ENCODE results near the gene DCDC2C.

DCDC2C gene

DNA sequence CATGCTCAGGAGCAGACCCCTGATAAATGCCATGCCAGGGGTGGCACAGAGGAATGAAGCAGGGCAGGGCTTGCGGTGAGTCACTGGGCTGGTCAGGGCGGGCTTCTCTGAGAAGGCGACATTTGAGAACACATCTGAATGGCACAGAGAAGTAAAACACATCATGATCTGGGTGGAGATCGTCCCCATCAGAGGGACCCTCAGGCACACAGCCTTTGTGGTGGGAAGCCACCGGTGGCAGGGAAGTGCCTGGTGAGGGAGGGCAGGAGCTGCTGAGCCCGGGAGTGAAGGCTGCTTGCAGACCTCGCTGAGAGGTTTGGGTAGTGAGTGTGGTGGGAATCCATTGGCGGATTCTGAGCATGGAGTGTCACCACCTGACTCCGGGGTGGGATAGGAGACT, 44.5 kb downstream of the DCDC2C start:
- FAIRE-seq = no peak

DNA sequence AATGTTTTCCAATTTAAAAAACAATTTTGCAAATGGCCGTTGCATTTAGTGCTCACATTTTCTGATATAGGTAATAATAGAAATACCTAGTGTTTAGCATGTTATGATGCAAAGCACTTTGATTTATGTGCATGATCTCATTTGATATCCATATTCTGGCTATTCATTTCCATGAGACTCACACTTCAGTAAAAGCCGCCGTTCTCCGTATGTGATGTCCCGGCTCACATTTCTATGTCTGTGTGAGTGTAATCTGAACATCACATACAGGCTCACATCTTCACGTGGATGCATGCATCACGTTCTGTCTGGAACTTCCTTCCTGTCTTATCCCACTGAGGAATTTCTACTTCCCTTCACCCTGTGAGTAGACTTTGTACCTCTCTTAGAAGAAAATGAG, 45.8 kb downstream of the DCDC2C start:
- FAIRE-seq = no peak

DNA sequence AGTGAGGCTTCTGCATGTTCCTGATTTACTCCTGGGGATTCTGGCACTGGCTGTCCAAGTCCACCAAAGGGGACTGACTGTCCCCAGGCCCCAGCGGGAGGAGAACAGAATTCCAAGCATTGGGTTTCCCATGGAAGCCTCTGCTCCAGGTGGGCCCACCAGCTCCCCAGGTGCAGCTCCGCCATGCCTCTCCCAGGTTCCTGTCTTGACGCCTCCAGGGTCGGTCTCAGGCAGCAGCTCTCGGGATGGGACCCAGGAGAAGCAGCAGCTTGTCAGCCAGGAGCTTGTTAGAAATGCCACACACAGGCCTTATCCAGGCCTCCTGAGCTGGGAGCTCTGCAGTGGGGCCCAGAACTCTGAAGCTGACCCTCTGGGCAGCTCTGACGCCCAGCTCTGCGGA, 47.9 kb downstream of the DCDC2C start:
- no peak for FAIRE-seq

DNA sequence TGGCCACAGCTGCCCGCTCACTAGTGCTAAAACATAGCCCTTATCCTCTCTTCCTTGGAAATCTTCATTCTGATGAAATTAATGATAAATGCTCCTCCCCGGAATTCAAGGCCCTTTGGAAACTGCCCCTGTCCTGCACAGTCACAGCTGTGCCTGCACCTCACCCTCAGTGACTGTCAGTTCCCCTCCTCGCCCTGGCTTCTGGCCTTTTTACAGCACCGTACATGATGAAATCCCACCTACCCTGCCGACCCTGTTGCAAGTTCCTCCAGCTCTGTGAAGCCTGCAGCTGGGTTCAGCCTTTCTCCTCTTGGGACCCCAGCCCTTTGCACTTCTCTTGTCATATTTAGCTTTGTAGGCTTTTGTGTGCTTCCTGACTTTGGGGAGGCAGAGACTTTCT, 48.4 kb downstream of the DCDC2C start:
- no peak for FAIRE-seq

DNA sequence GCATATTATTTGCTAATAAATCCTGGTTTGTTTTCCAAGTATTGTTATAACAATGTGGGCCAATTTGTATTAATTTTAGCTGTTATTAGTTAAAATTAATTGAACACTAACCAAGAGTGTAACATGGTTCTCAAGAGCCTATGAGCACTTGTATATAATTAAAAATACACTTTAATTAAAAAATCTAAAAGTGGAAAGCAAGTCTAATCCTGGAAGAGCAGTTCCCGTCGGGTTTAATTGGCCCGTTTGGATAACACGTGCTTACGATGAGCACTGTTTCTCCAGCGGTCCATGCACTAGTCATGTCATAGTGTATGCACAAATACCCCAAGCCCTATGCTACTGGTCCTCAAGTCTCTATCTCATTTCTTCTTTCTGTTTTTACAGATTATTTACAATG, 49.0 kb downstream of the DCDC2C start:
- FAIRE-seq = no peak

DNA sequence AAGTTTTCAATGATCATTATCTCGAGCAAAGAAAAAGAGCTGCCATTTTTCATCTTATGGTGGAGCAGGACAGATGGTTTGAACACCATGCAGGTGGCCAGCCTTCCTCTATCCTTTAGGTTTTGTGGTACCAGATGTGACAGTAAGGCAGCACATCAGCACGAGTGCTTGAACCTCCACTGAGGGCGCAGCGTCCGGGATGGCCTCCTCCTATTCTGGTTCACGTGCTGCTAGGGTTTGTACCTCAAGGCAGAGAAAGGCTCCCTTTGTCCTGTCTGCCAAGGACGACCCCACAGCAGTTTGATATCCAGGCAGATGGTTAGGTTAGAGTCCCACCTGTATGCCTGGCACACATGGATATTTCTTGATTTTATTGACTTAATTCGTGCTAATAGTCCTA, 50.2 kb downstream of the DCDC2C start:
- FAIRE-seq = no peak

DNA sequence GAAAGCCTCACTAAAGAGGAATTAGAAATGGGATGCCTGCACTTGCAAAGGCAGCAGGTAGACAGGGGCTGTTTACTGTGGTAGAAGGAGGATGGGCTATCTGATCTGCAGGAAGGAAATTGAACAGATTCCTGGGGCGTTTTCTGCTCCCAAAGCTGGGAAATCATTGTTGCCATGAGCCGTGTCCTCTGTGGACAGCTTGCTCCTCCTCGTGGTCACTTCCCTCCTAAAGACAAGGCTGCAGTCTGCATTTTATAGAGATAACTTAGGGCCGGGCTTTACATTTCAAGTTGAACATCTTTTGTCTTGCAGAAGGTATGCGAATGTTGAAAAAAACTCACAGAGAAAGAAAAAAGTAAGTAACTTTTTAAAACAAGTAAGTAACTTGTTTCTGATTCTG, 50.9 kb downstream of the DCDC2C start:
- FAIRE-seq = no peak

DNA sequence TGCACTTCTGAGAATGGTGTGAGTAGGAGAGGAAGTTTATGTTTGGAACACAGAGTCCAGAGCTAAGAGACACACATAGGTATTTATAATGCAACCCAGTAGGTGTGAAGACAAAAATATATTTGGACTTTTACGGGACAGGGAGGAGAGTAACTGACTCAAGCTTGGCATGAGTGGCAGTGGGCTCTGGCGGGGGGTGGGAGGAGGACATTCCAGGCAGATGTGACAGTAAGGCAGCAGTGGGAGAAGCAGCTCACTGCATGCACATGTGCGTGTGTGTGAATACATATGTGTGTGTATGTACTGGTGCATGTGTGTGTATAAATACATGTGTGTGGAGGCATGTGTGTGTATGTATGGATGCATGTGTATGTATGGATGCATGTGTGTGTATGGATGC, 51.4 kb downstream of the DCDC2C start:
- no peak for FAIRE-seq

DNA sequence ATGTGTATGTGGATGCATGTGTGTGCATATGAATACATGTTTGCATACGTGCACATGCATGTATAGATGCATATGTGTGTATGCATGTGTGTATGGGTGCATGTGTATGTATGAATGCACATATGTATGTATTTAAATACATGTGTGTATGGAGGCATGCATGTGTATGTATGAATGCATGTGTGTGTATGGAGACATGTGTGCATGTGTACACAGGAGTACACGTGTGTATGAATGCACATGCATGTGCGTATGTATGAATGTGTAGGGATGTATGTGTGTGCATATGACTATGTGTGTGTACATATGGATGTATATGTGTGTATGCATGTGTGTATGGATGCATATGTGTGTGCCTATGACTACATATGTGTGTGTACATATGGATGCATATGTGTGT, 51.9 kb downstream of the DCDC2C start:
- FAIRE-seq = no peak

DNA sequence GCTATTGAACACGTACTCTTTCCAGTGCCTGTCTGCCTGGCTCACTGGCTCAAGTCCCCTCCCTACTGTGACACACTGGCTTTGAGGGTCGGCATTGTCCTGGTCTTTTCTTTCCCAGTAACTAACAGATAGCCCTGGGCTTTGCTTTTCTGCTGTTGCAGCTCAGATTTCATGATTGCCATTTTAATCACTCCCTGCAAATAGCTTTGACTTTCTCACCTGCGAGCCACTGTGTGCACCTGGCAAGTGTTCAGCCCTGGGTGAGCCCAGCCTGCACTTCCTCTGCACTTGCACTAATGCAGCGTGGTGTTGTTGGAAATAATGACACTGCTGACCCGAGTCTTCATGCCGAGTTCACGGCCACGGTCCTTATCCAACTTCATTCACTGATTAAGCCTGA, 52.9 kb downstream of the DCDC2C start:
- FAIRE-seq = no peak

DNA sequence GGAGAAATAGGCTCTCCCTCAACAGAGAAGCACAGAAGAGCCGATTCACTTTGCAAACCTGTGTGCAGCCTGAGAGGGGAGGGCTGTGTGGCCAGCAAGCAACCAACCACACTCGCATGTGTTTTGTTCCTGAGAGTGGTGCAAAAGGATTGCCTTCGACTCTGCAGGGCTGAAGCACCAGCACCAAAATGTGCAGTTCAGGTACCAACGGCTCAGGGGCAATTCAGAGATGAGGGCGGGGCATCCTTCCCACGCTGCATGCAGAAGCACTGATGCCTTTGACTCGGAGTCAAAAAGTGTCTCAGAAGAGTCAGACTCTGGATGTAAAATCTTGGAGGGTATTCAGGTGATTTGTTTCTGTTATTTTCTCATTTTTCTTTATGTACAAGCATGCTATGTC, 55.5 kb downstream of the DCDC2C start:
- no peak for FAIRE-seq

DNA sequence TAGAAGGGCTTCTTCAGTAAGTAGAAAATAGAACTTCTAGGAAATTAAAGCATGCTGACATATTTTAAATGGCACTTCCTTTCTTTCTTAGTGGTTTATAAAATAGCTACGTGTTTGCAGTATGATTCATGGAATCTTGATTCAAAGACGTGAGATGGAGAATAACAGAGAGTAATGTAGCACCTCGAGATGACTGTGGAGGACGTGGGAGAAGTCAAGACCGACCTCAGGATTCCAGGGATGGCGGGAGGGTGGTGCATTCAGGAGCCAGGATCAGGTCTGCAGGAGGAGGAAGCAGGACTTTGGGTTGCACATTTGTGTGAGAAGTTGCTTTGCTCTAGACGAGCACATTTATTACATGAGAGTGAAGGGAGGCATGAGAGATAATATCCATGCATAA, 56.0 kb downstream of the DCDC2C start:
- FAIRE-seq = no peak

DNA sequence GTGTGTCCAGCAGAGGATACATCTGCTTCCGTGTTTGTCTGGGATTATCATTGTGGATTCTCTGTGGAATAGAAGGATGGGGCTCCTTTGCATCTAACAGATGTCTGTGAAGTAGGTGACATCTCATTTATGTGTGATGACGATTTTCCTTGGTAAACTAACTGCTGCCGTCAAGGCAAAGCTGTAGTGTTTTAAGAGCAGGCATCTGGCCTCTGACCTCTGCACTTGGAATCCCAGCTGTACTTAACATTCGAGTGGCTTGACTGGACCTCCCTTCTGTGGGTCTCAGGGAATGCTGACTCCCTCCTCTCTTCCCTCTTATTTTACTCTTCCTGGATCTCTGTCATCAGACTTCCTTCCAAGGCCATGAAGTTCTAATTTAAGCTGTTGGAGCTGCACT, 56.4 kb downstream of the DCDC2C start:
- FAIRE-seq = no peak

DNA sequence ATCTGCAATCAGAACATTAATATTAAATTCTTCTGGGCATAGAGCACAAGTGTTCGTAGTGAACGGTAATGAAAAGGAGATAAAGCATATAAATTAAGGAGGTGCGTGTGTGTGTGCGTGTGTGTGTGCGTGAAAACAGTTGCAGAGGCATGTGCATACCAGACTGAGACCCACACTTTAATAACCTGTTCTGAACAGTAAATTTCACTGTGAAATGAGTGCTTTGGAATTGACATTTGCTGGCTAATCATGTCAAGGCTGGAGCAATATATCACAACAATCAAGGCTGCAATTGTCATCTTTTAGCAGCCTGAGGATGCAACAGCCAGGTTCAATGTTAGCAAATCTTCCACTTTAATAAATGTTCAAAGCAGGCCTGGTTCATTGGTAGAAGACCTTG, 57.9 kb downstream of the DCDC2C start:
- no peak for FAIRE-seq

DNA sequence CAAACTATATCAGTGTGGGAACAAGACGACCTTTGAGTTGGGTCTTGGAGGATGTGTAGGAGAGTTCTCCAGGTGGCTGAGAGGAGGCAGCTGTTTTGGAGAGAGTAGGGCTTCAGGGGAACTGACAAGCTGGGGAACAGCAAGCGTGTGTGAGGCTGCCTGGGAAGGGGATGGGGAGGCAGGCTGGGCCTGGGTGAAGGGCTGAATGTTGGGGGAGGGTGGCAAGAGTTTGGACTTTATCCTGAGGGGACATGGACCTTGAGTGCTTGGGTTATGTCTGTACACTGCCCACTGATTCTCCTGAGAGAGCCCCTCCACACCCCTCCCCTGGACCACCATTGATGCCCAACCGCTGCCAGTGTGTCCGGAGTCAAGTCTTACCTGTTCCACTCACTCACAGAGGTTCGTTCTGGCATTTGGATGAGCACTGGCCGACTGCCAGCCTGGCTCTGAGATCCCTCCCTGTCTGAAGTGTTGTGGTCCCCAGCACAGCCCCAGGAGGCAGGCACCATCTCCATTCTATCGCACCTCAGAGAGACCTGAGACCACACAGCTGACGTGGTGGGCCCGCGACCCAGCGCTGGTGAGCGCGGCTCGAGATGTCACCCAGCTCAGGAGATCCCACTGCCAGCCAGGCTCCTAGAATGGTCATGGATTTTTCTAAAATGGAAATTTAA, 59.5 kb downstream of the DCDC2C start:
- FAIRE-seq = no peak

DNA sequence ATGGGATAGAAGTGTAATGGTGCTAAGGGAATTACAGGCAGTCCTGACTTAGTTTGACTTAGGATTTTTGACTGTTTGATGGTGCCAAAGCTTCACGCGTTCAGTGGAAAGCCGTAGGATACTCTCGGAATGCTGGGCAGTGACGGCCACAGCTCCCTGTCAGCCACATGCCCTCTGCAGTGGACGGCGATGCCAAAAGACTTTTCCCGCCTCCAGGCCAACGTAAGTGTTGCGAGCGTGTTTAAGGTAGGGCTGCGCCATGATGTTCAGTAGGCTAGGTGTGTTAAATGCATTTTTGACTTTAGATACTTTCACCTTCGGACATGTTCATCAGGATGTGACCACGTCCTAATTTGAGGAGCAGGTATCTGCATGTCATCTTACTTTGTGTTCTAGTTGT, 63.4 kb downstream of the DCDC2C start:
- FAIRE-seq = no peak

DNA sequence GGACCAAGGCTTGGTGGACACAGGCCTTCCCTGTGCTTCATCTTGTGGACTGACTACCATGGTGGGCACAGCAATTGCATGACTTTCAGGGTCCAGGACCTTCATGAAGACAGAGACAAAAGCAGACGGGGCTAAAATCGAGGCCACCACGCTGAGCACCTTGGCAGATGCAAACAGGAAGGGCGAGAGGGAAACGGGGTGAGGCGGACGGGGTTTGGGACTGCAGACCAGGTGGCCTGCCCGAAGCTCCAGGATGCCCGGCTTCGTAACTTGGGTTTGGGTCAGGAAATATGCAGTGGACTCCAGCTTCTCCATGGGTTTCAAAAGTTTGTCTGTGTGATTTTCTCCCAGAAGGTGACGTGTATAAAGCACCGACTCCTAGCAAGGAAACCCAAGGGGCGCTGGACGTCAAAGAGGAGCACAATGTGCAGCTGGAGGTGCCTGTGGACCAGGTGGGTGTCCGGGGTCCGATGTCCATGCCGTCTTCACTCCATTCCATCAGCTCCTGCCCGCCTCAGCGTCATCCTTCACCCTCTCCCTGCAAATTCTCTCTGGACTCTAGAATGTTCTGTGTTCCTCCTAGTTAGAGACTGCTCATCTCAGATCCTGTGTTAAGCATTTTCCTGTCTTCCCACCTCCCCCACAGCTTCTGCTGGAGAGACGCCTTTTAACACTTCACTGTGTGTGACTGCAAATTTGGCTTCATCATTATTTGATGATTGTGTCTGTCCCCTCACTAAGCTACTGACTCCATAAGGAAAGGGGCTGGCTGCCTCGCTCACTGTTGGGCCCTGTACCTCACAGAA, 65.8 kb downstream of the DCDC2C start:
- FAIRE-seq = no peak

DNA sequence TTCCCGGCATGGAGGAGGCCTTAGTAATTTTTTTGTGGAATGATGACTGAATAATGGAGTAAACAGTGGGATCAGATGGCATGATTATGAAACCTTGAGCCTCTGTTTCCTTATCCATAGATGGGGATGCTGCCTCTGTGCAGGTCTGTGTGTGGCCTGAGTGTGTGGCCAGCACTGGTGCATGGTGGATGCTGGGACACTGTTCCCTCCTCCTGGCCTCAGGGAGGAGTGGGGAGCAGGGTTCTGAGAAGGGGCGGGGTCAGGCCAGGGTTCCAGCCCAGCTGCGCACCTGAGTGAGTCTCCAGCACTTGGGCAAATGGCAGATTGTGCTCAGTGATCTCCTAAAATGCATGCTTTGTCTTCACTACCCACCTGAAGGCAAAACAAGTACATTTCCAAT, 66.4 kb downstream of the DCDC2C start:
- FAIRE-seq = no peak

DNA sequence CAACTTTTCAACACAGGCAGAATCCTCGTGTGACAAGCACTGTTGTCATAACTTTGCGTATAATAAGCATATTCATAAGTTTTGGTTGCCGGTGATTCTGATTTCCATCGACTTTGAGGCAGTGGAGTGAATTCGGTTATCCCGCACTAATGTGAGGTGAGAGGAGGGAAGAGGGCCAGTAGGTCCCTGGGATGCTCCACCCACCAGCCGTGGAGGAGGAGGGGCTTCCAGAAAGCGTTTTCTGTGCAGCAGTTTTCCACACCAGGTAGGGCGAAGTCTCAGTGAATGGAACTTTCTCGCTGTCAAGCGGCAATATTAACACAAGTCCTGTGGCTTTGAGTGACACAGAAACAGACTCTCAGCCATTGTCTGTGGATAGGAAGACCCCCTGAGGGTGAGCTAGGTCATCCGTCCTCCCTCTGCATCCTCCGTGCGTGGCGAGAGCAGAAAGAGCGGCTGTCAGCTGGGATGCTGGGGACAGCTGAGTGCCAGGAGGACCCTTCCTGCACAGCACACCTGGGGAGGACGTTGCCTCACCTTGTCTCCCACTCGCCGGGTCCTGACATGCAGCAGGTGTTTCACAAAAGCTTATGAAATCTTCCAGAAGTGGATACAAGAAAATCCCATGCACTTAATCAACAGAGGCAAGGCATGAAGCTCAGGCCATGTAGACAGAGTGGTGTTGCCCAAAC, 67.5 kb downstream of the DCDC2C start:
- FAIRE-seq = no peak

DNA sequence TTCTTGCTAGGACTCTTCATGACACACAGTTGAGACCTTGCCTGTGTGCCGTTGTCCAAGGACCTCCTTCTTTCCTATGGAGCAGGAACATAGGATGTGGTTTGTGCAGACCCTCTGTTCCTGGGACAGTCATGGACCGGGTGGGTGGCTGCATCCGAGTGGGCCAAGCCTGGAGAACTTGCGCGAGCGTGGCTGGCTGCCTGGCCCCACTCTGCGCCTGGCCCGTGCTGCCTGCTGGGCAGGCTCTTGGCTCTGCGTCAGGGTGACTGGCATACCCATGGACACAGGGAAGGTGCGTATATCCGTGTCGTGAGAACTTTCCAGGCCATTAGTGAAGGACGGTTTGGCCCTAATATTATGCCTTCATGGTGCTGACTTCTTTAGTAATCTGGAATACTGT, 68.2 kb downstream of the DCDC2C start:
- no peak for FAIRE-seq

DNA sequence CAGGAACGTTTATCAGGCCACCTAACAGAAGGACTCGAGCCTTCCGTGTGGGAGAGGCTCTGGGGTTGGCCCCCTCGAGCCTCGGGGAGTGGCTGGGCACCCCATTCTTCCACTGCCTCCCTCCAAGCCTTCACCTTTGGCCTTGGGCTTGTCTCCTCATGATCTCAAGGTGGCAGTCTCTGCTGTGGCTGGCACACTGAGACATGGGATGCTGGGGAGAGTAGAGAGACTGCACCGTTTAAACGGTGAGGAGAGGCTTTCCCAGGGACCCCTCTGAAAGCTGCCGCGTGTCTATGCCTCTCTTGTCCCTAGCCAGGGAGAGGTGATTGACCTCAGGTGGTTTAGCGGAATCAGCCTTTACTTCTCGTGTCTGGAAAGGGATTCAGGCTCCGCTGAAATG, 71.0 kb downstream of the DCDC2C start:
- FAIRE-seq = no peak

DNA sequence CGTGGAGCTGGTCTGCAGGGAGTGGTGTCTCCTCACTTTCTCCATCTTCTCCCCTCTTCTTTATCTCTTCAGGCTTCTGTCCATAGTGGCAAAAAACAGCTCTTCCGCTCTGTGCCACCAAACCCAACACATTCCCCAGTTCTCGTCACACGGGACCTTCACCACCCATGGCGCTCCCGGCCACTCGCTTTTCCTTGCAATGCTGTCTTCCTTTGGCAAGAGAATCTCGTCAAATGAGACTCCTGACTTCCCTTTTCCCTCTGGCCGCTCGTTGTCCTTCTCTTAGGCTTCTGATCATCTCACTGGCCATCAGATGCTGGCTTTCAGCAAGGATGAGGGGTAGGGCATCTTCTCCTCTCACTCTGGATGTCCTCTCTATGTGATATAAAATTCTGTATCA, 72.9 kb downstream of the DCDC2C start:
- FAIRE-seq = no peak

DNA sequence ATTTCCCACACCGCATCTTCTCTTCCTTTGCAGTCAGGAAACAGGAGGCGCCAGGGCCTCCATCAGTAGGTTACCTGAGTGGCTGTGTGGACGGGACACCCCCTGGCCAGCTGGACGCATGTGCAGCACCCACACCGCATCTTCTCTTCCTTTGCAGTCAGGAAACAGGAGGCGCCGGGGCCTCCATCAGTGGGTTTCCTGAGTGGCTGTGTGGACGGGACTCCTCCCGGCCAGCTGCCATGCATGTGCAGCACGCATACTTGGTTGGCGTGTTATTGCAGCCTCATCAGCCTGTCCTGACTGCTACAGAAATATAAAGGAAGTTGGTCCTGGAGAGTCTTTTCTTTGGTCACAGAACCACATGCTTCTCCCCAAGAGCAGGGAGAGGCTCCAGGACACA, 74.6 kb downstream of the DCDC2C start:
- no peak for FAIRE-seq

DNA sequence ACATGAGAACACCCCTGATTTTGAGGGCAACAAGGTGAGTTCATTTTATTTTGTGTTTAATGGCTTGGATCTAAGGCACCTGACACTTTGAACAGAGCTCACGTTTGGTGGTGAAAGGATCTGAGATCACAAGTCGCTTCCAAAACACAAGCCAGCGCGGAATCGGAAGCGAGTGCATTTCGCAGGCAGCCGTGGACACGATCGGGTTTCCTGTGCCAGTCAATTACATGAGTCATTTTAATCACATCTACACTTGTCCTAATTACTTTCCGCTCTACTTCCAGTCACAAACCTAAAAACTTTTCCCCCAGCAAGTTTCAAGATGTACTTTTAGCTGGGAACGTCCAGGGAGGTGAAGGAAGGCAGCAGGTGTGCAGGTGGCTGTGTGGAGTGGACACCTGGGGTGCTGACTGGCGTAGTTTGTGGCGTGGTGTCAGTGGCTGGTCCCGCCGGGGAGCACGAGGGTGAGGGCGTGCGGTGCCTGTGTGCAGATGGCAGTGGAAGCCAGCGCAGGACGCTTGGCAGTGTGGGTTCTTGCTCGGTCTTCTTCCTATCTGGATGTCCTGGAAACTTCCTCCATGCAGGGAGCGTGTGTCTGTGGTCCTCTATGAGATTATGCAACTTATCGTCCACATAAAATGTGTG, 75.6 kb downstream of the DCDC2C start:
- FAIRE-seq = no peak

Data from islet of Langerhans (tissue), 1 donor.